HepG2 (cell line): ENCODE measurements around the gene SMIM20.

Experiments
- EP300 ChIP-seq, 3 experiments: sonication (generic) in 1 of 3; formaldehyde crosslinking in 1 of 3; IDR thresholded peaks; 2 replicates each; pipeline versions ENCODE4 v1.5.1 to v1.6.1; 2011 to 2020; ENCODE audit warnings: low read depth in 2 of 3, low read length in 2 of 3, borderline replicate concordance in 1 of 3, improper control_type of control experiment in 1 of 3, mild to moderate bottlenecking in 1 of 3, missing genetic modification reagents in 1 of 3, moderate library complexity in 1 of 3
- EZH2 ChIP-seq: conservative IDR thresholded peaks from 2 replicates; pipeline ENCODE4 v1.6.1; 2012; ENCODE audit warnings: mild to moderate bottlenecking, low read depth, low read length, moderate library complexity
- NFYB ChIP-seq: sonication (generic); formaldehyde crosslinking; IDR thresholded peaks from 2 replicates; pipeline ENCODE4 v1.4.0; 2020; ENCODE audit warnings: missing genetic modification reagents
- POLR2A ChIP-seq, 2 experiments: IDR thresholded peaks; 2 replicates each; pipeline ENCODE4 v1.6.1; 2011; ENCODE audit warnings: low read depth in 2 of 2, low read length in 2 of 2, mild to moderate bottlenecking in 1 of 2, moderate library complexity in 1 of 2; ENCODE audit not compliant: insufficient read depth in 1 of 2
- SMAD3 ChIP-seq: sonication (generic); formaldehyde crosslinking; IDR thresholded peaks from 2 replicates; pipeline ENCODE4 v1.4.0; 2020; ENCODE audit warnings: missing genetic modification reagents
- TOPORS ChIP-seq: sonication (generic); formaldehyde crosslinking; IDR thresholded peaks from 2 replicates; pipeline ENCODE4 v1.8.0; 2023; ENCODE audit warnings: mild to moderate bottlenecking, missing genetic modification reagents
- ZSCAN12 ChIP-seq: sonication (generic); formaldehyde crosslinking; IDR thresholded peaks from 2 replicates; pipeline ENCODE4 v1.9.0; 2021; ENCODE audit warnings: mild to moderate bottlenecking, missing genetic modification reagents
- TF ChIP-seq, protein P1 (sequence below): sonication (generic); formaldehyde crosslinking; IDR thresholded peaks from 2 replicates; pipeline ENCODE4 v1.5.0; 2020; ENCODE audit warnings: mild to moderate bottlenecking, missing genetic modification reagents, moderate library complexity
- TF ChIP-seq, protein P2 (sequence below): sonication (generic); formaldehyde crosslinking; IDR thresholded peaks from 2 replicates; pipeline ENCODE4 v1.4.0; 2020; ENCODE audit warnings: missing genetic modification reagents, borderline replicate concordance

DNA sequence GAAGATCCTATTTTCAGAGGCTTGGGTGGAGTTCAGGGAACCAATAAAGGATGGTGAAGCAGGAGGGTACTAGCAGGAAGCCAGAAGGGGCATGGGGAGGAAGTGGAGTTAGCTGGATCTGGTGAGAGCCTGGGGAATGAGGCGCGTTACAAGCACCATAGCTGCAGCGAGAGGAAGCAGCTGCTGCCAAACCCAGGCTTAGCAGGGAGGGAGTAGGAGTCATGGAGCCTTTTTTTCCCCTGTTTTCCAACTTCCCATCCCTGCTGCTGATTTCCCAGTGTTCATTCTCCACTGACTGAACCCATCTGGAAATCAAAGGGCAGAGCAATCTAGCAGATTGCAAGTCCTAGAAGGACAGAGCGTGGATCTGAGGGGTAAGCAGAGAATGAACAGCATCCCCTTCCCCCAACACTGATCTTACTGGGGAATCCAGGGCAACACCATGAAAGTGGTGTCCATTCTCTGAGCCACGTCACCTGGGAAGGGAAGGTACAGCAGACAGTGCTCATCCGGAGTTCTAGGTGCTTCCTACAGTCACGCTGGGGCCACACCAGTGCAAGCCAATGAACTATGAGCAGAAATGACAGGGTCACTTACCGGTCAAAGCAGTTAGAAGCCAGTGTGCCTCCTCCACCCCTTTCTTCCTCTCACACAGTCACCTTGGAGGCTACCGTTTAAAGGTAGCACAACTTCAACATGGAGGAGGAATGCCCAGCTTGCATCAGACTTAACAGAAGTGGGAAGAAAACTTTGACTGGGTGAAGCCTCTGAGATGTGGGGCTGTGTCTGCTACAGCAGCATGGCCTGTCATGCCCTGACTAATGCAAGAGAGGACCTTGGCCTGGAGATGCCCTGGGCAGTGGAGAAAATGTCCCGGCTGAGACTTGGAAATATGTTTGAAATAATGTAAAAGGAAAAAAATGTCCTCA, 36.7 kb downstream of the SMIM20 start:
- TF ChIP-seq ZSCAN12 (CRISPR knock-in tag) (no peak), TOPORS (CRISPR knock-in tag) (no peak), SMAD3 (CRISPR knock-in tag) (no peak), EP300 (IDR thresholded peaks at IDR 0.05; ENCODE audit: low read depth in 2 of 2, low read length in 2 of 2) (no peak), EP300 (CRISPR knock-in tag; IDR thresholded peaks at IDR 0.05; ENCODE audit: borderline replicate concordance) (no peak), POLR2A (IDR thresholded peaks at IDR 0.05; ENCODE audit: insufficient read depth in 1 of 2, low read depth in 2 of 2, low read length in 2 of 2) (no peak), NFYB (no peak), EZH2 (no peak)
- TF ChIP-seq, protein P1, sequence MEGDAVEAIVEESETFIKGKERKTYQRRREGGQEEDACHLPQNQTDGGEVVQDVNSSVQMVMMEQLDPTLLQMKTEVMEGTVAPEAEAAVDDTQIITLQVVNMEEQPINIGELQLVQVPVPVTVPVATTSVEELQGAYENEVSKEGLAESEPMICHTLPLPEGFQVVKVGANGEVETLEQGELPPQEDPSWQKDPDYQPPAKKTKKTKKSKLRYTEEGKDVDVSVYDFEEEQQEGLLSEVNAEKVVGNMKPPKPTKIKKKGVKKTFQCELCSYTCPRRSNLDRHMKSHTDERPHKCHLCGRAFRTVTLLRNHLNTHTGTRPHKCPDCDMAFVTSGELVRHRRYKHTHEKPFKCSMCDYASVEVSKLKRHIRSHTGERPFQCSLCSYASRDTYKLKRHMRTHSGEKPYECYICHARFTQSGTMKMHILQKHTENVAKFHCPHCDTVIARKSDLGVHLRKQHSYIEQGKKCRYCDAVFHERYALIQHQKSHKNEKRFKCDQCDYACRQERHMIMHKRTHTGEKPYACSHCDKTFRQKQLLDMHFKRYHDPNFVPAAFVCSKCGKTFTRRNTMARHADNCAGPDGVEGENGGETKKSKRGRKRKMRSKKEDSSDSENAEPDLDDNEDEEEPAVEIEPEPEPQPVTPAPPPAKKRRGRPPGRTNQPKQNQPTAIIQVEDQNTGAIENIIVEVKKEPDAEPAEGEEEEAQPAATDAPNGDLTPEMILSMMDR (CRISPR knock-in tag), result no peak
- TF ChIP-seq, protein P2, sequence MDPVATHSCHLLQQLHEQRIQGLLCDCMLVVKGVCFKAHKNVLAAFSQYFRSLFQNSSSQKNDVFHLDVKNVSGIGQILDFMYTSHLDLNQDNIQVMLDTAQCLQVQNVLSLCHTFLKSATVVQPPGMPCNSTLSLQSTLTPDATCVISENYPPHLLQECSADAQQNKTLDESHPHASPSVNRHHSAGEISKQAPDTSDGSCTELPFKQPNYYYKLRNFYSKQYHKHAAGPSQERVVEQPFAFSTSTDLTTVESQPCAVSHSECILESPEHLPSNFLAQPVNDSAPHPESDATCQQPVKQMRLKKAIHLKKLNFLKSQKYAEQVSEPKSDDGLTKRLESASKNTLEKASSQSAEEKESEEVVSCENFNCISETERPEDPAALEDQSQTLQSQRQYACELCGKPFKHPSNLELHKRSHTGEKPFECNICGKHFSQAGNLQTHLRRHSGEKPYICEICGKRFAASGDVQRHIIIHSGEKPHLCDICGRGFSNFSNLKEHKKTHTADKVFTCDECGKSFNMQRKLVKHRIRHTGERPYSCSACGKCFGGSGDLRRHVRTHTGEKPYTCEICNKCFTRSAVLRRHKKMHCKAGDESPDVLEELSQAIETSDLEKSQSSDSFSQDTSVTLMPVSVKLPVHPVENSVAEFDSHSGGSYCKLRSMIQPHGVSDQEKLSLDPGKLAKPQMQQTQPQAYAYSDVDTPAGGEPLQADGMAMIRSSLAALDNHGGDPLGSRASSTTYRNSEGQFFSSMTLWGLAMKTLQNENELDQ (CRISPR knock-in tag), result no peak
